Neutrophil (primary cell): Measurements from ENCODE around the gene RBM7.

Source experiments
- H3K27ac ChIP-seq: fragments of 200-600 bp; sonication (generic); 2 replicates; pipeline ENCODE4 v1.5.1; 2016; ENCODE audit warnings: mild to moderate bottlenecking, moderate library complexity
- H3K27me3 ChIP-seq: fragments of 200-600 bp; sonication (generic); 2 replicates; pipeline ENCODE4 v1.6.0; 2016; ENCODE audit warnings: mild to moderate bottlenecking
- H3K36me3 ChIP-seq: fragments of 200-600 bp; sonication (generic); 2 replicates; pipeline ENCODE4 v1.5.1; 2017
- H3K4me1 ChIP-seq, 2 experiments: fragments of 200-600 bp in 1 of 2; sonication (generic) in 1 of 2; 1 replicate in 1 of 2; 2 replicates in 1 of 2; pipeline versions ENCODE4 v1.5.1 to v1.6.1; 2013 to 2016; ENCODE audit warnings: low read depth in 1 of 2, low read length in 1 of 2, mild to moderate bottlenecking in 1 of 2, moderate library complexity in 1 of 2; ENCODE audit not compliant: control insufficient read depth in 1 of 2, insufficient read depth in 1 of 2
- H3K4me3 ChIP-seq, 2 experiments: fragments of 200-600 bp in 1 of 2; sonication (generic) in 1 of 2; 1 replicate in 1 of 2; 2 replicates in 1 of 2; pipeline ENCODE4 v1.5.1; 2013 to 2016; ENCODE audit warnings: low read depth in 1 of 2, low read length in 1 of 2, mild to moderate bottlenecking in 1 of 2, moderate library complexity in 1 of 2
- H3K9me3 ChIP-seq: fragments of 200-600 bp; sonication (generic); 2 replicates; pipeline ENCODE4 v1.5.1; 2016
- CTCF ChIP-seq: fragments of 200-600 bp; sonication (generic); IDR thresholded peaks from 2 replicates; pipeline ENCODE4 v1.5.1; 2016; ENCODE audit warnings: antibody characterized with exemption

The RBM7 gene

GRCh38 chr11:114375052-114375451 is 25.4 kb upstream of the RBM7 start:
- Histone ChIP-seq H3K4me3 (no peak overlapping the region), H3K9me3 (no peaks in the 10 kb centered on the region), H3K4me1 (no peaks in the 10 kb centered on the region), H3K27me3 (peaks cover 56% of the 10 kb centered on the region), H3K27ac (no peak overlapping the region), H3K36me3 (no peaks in the 10 kb centered on the region)
- TF ChIP-seq CTCF = no peak

- no peaks in the 10 kb centered on the region for H3K9me3 ChIP-seq
- peaks cover 43% of the 10 kb centered on the region for H3K27me3 ChIP-seq
- TF ChIP-seq CTCF = no peak
- no peak overlapping the region for H3K27ac ChIP-seq
- no peak overlapping the region for H3K4me3 ChIP-seq
- H3K4me1 ChIP-seq = no peaks in the 10 kb centered on the region
- H3K36me3 ChIP-seq = no peaks in the 10 kb centered on the region
Measured at GRCh38 chr11:114377612-114378267, 22.7 kb upstream of the RBM7 start.

GRCh38 chr11:114379394-114380069 is 20.9 kb upstream of the RBM7 start:
- Histone ChIP-seq H3K4me1 (no peaks in the 10 kb centered on the region), H3K27ac (no peak overlapping the region), H3K36me3 (no peaks in the 10 kb centered on the region), H3K4me3 (no peak overlapping the region), H3K9me3 (no peaks in the 10 kb centered on the region), H3K27me3 (peaks cover 30% of the 10 kb centered on the region)
- no peak for TF ChIP-seq CTCF

- no peaks in the 10 kb centered on the region for H3K36me3 ChIP-seq
Measured at GRCh38 chr11:114382509-114382908, 18.0 kb upstream of the RBM7 start.

GRCh38 chr11:114384487-114384886 is 16.0 kb upstream of the RBM7 start:
- TF ChIP-seq CTCF = no peak
- Histone ChIP-seq H3K27me3 (peaks cover 8% of the 10 kb centered on the region), H3K4me3 (no peak overlapping the region), H3K36me3 (no peaks in the 10 kb centered on the region), H3K4me1 (no peaks in the 10 kb centered on the region), H3K9me3 (no peaks in the 10 kb centered on the region), H3K27ac (no peak overlapping the region)

More at GRCh38 chr11:114382509-114382908, 18.0 kb upstream of the RBM7 start:
- H3K27me3 ChIP-seq = peaks cover 20% of the 10 kb centered on the region
- H3K4me3 ChIP-seq = no peak overlapping the region
- H3K9me3 ChIP-seq = no peaks in the 10 kb centered on the region
- no peak for TF ChIP-seq CTCF
- H3K27ac ChIP-seq = no peak overlapping the region
- H3K4me1 ChIP-seq = no peaks in the 10 kb centered on the region
